ENCODE measurements around the gene COG6. TPM values are rescaled to one million over a fixed set of nuclear protein-coding genes. Genes with fewer than 3 reads are reported as not detected.
A peak's percentile ranks its signal among the peaks of the same experiment; 100 is the strongest.

Gene COG6
- polyA plus RNA-seq, 1 experiment: 48.6 TPM

- CTCF ChIA-PET: interaction anchor here (0.5 to 5.1 kb wide), 113 partner anchors 11 to 1103 kb away, joined by 3 to 203 read pairs (median 4); partner anchors contain the start of genes COG6 and NHLRC3
- H3K9me3 ChIP-seq (ENCODE audit: control insufficient read depth, insufficient read depth, low read length): no peaks in the 10 kb centered on the region
- TF ChIP-seq CTCF (IDR thresholded peaks at IDR 0.05; ENCODE audit: low read depth, low read length): peak; percentile 98
- H3K27me3 ChIP-seq (ENCODE audit: control insufficient read depth, insufficient read depth, low read length): peaks cover 2% of the 10 kb centered on the region
- DNase-seq (ENCODE audit: low read depth, low spot score): peak; percentile 33
- no peak overlapping the region for H3K4me3 ChIP-seq (ENCODE audit: low read depth, low read length)
- H3K27ac ChIP-seq (ENCODE audit: low read depth, low read length): no peak overlapping the region
- POLR2A ChIA-PET: interaction anchor here (0.5 kb wide), 1 partner anchor 121 kb away, joined by 4 read pairs; no protein-coding TSS in a partner anchor
Measured at GRCh38 chr13:39616087-39616694, 39.3 kb upstream of the COG6 start.

GRCh38 chr13:39618561-39618960 is 36.9 kb upstream of the COG6 start:
- Histone ChIP-seq H3K4me3 (ENCODE audit: low read depth, low read length) (no peak overlapping the region), H3K27ac (ENCODE audit: low read depth, low read length) (no peak overlapping the region), H3K27me3 (ENCODE audit: control insufficient read depth, insufficient read depth, low read length) (peaks cover 2% of the 10 kb centered on the region), H3K9me3 (ENCODE audit: control insufficient read depth, insufficient read depth, low read length) (no peaks in the 10 kb centered on the region)
- ChIA-PET POLR2A (no interaction called here), CTCF (interaction anchor here (0.8 to 5.1 kb wide), 3 partner anchors 317 to 568 kb away, joined by 3 to 203 read pairs (median 20); no protein-coding TSS in a partner anchor)
- TF ChIP-seq CTCF (IDR thresholded peaks at IDR 0.05; ENCODE audit: low read depth, low read length): no peak
- no peak for DNase-seq (ENCODE audit: low read depth, low spot score)

GRCh38 chr13:39623466-39623865 is 32.0 kb upstream of the COG6 start:
- Histone ChIP-seq H3K27ac (ENCODE audit: low read depth, low read length) (no peak overlapping the region), H3K9me3 (ENCODE audit: control insufficient read depth, insufficient read depth, low read length) (no peaks in the 10 kb centered on the region), H3K4me3 (ENCODE audit: low read depth, low read length) (no peak overlapping the region), H3K27me3 (ENCODE audit: control insufficient read depth, insufficient read depth, low read length) (no peaks in the 10 kb centered on the region)
- DNase-seq (ENCODE audit: low read depth, low spot score): no peak
- no peak for TF ChIP-seq CTCF (IDR thresholded peaks at IDR 0.05; ENCODE audit: low read depth, low read length)
- CTCF ChIA-PET: interaction anchor here (0.6 kb wide), 1 partner anchor 20 kb away, joined by 3 read pairs; no protein-coding TSS in a partner anchor
- POLR2A ChIA-PET: no interaction called here

DNA sequence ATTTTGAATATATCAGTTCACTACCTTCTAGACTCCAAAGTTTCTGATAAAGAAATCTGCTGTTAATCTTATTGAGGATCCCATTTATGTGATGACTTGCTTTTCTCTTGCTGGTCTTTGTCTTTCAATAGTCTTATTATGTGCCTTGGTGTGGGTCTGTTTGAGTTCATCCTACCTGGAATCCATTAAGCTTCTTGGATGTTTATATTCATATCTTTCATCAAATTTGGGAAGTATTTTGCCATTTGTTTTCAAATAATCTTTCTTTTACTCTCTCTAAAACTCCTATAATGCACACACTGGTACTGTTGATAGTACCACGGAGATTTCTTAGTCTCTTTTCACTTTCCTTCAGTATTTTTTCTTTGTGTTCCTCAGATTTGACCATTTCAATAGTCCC is 24.2 kb upstream of the COG6 start:
- Histone ChIP-seq H3K27me3 (ENCODE audit: control insufficient read depth, insufficient read depth, low read length) (no peaks in the 10 kb centered on the region), H3K4me3 (ENCODE audit: low read depth, low read length) (no peak overlapping the region), H3K27ac (ENCODE audit: low read depth, low read length) (no peak overlapping the region), H3K9me3 (ENCODE audit: control insufficient read depth, insufficient read depth, low read length) (no peaks in the 10 kb centered on the region)
- DNase-seq (ENCODE audit: low read depth, low spot score): no peak
- TF ChIP-seq CTCF (IDR thresholded peaks at IDR 0.05; ENCODE audit: low read depth, low read length): no peak
- ChIA-PET POLR2A (no interaction called here), CTCF (interaction anchor here (1.0 kb wide), 1 partner anchor 15 kb away, joined by 4 read pairs; no protein-coding TSS in a partner anchor)

DNA sequence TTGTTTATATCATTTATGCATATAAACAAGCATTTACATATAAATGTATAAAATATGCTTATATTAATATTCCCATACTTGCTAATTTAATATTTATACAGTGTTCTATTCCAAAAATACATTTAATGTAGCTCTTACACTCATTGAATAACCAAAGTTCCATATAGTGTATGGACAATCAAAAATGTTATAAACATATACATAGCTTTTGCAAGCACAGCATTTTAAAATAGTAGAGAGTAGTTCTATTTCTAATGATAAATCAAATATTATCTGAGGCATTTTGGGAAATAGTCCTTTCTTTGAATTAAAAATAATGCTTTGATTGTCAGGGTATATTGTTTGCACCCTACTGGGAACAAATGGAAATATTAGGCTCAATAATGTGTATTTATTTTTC is 22.5 kb upstream of the COG6 start:
- no peak for TF ChIP-seq CTCF (IDR thresholded peaks at IDR 0.05; ENCODE audit: low read depth, low read length)
- H3K9me3 ChIP-seq (ENCODE audit: control insufficient read depth, insufficient read depth, low read length): no peaks in the 10 kb centered on the region
- ChIA-PET POLR2A (no interaction called here), CTCF (no interaction called here)
- no peaks in the 10 kb centered on the region for H3K27me3 ChIP-seq (ENCODE audit: control insufficient read depth, insufficient read depth, low read length)
- H3K27ac ChIP-seq (ENCODE audit: low read depth, low read length): no peak overlapping the region
- no peak for DNase-seq (ENCODE audit: low read depth, low spot score)
- H3K4me3 ChIP-seq (ENCODE audit: low read depth, low read length): no peak overlapping the region

All from AG04450 (cell line).